GF-D8 (cell line): Measurements from ENCODE around the gene GTF3C1.
A peak's percentile ranks its signal among the peaks of the same experiment; 100 is the strongest.

Experiments used
- DNase-seq: peaks from one replicate; lab custom pipeline; 2025; lab: John Stamatoyannopoulos, UW

The GTF3C1 gene

GRCh38 chr16:27427538-27427937 lies 122.2 kb downstream of the GTF3C1 start:
- DNase-seq, result no peak

- DNase-seq, result peak; percentile 63
Observed at GRCh38 chr16:27426423-27427408, 123.0 kb downstream of the GTF3C1 start.

GRCh38 chr16:27425961-27426360 lies 123.8 kb downstream of the GTF3C1 start:
- DNase-seq, result no peak

GRCh38 chr16:27424772-27425498 lies 124.8 kb downstream of the GTF3C1 start:
- DNase-seq, result no peak

GRCh38 chr16:27421961-27422740 lies 127.6 kb downstream of the GTF3C1 start:
- no peak for DNase-seq

- DNase-seq, result no peak
Observed at GRCh38 chr16:27417047-27417671, 132.6 kb downstream of the GTF3C1 start.

GRCh38 chr16:27414788-27415431 lies 134.8 kb downstream of the GTF3C1 start:
- DNase-seq, result peak; percentile 72

- DNase-seq, result no peak
Observed at GRCh38 chr16:27413956-27414355, 135.8 kb downstream of the GTF3C1 start.

GRCh38 chr16:27410761-27411160 lies 139.0 kb downstream of the GTF3C1 start:
- no peak for DNase-seq
